VCaP (cell line): ENCODE results near the gene GNAL.
"Not testable (repeated sequence)": the region's sequence is repeated elsewhere in the genome, so short reads cannot be mapped to it uniquely, and the experiment has no call there.

Experiments
- H3K27ac ChIP-seq: fragments of 450-650 bp; 2 replicates; pipeline ENCODE4 v1.5.1; 2017
- CTCF ChIP-seq: fragments of 450-650 bp; conservative IDR thresholded peaks from 2 replicates; pipeline ENCODE4 v1.5.1; 2017; ENCODE audit warnings: mild to moderate bottlenecking, moderate library complexity

GNAL gene

GRCh38 chr18:11710578-11710977 is 21.5 kb downstream of the GNAL start:
- TF ChIP-seq CTCF = no peak
- H3K27ac ChIP-seq = no peak overlapping the region

GRCh38 chr18:11713756-11714155 is 24.7 kb downstream of the GNAL start:
- no peak overlapping the region for H3K27ac ChIP-seq
- no peak for TF ChIP-seq CTCF

- H3K27ac ChIP-seq = no peak overlapping the region
- no peak for TF ChIP-seq CTCF
Measured at GRCh38 chr18:11714244-11714918, 25.3 kb downstream of the GNAL start.

GRCh38 chr18:11716767-11717315 is 27.8 kb downstream of the GNAL start:
- H3K27ac ChIP-seq = not testable (repeated sequence)

GRCh38 chr18:11719050-11719449 is 30.0 kb downstream of the GNAL start:
- no peak for TF ChIP-seq CTCF
- H3K27ac ChIP-seq = no peak overlapping the region

GRCh38 chr18:11719621-11720020 is 30.6 kb downstream of the GNAL start:
- H3K27ac ChIP-seq = no peak overlapping the region
- TF ChIP-seq CTCF = no peak

- no peak for TF ChIP-seq CTCF
- no peak overlapping the region for H3K27ac ChIP-seq
Measured at GRCh38 chr18:11721720-11722119, 32.7 kb downstream of the GNAL start.

GRCh38 chr18:11724781-11725180 is 35.7 kb downstream of the GNAL start:
- no peak overlapping the region for H3K27ac ChIP-seq
- no peak for TF ChIP-seq CTCF
